Testis (tissue), 3 donors: ENCODE data around the gene P2RY6. TPM values are rescaled to one million over a fixed set of nuclear protein-coding genes. Genes with fewer than 3 reads are reported as not detected.

Experiments used
- DNase-seq: peaks from one replicate; pipeline ENCODE4 v3.0.0-alpha.2; 2019
- H3K27ac ChIP-seq, 2 donors: fragments of 200-600 bp; sonication (generic); one replicate each; pipeline ENCODE4 v1.5.1; 2019
- H3K27me3 ChIP-seq: fragments of 200-600 bp; sonication (generic); one replicate; pipeline ENCODE4 v1.5.1; 2019
- H3K36me3 ChIP-seq: fragments of 200-600 bp; sonication (generic); one replicate; pipeline ENCODE4 v1.5.1; 2017; ENCODE audit warnings: low read depth; ENCODE audit errors: missing control alignments
- H3K4me1 ChIP-seq: fragments of 200-600 bp; sonication (generic); one replicate; pipeline ENCODE4 v1.5.1; 2019
- H3K4me3 ChIP-seq, 2 donors: fragments of 200-600 bp; sonication (generic); one replicate each; pipeline ENCODE4 v1.5.1; 2017 to 2019
- H3K9me3 ChIP-seq: fragments of 200-600 bp; sonication (generic); one replicate; pipeline ENCODE4 v1.5.1; 2017
- CTCF ChIP-seq, 3 experiments: fragments of 450-650 bp in 2 of 3; fragments of 200-600 bp in 1 of 3; sonication (generic) in 1 of 3; IDR thresholded peaks; one replicate each; pipeline ENCODE4 v1.5.1; 2016 to 2019; ENCODE audit warnings: antibody characterized with exemption in 3 of 3, mild to moderate bottlenecking in 2 of 3, moderate library complexity in 1 of 3
- POLR2A ChIP-seq: fragments of 450-650 bp; IDR thresholded peaks from one replicate; pipeline ENCODE4 v1.6.1; 2017; ENCODE audit warnings: antibody characterized with exemption, mild to moderate bottlenecking, moderate library complexity
- WGBS, 2 donors: methylation state at CpG; one replicate each; pipeline ENCODE4 v1.1.5; 2018; 5-methylcytosine and 5-hydroxymethylcytosine counted together
- intact Hi-C: fragments of 100-400 bp; cut with DNase I; formaldehyde crosslinking; loops from one replicate; pipeline ENCODE4 v1.15.1; 2023; ENCODE audit warnings: low total_unique reads
- polyA plus RNA-seq: library from polyadenylated mRNA; stranded (reverse); fragments of 350-450 nt; fragmentation: Illumina TruSeq; extraction: RNeasy Lipid Tissue Mini Kit (QIAGEN cat#74804); gene quantifications from one replicate; pipeline ENCODE4 v1.2.3, GENCODE V29; 2014; ENCODE audit warnings: low read depth, low replicate concordance; ENCODE audit not compliant: insufficient read depth
- total RNA-seq, 2 donors: library from RNA; depleted of rRNA; stranded (reverse); fragments of >200 nt; gene quantifications; one replicate each; pipeline ENCODE4 v1.2.3, GENCODE V29; 2016

P2RY6 gene
- total and polyA plus RNA-seq, 3 donors from 2014 or later, result 0.25 to 2.7 (median 0.47) TPM

GRCh38 chr11:73237471-73238290, 34.5 kb upstream of the P2RY6 start:
- intact Hi-C loops, result no loop called here
- no peaks in the 10 kb centered on the region for H3K36me3 ChIP-seq
- no peaks in the 10 kb centered on the region for H3K27me3 ChIP-seq
- H3K4me3 ChIP-seq, result no peak overlapping the region
- 70 to 88% methylated on average over 4 to 10 of the region's 10 CpGs for WGBS, 2 donors
- DNase-seq, result no peak
- H3K9me3 ChIP-seq, result no peaks in the 10 kb centered on the region
- no peak overlapping the region for H3K27ac ChIP-seq
- TF ChIP-seq CTCF (IDR thresholded peaks at IDR 0.05) (no peak), POLR2A (no peak)
- peaks cover 7% of the 10 kb centered on the region for H3K4me1 ChIP-seq

GRCh38 chr11:73239111-73239521, 33.0 kb upstream of the P2RY6 start:
- no peak overlapping the region for H3K27ac ChIP-seq
- no peak overlapping the region for H3K4me3 ChIP-seq
- TF ChIP-seq POLR2A, result no peak
- no peak for TF ChIP-seq CTCF (IDR thresholded peaks at IDR 0.05)
- H3K36me3 ChIP-seq, result no peaks in the 10 kb centered on the region
- WGBS, 2 donors, result 82 to 84% methylated on average over 4 to 6 of the region's 6 CpGs
- intact Hi-C loops, result no loop called here
- H3K9me3 ChIP-seq, result no peaks in the 10 kb centered on the region
- no peak for DNase-seq
- peaks cover 7% of the 10 kb centered on the region for H3K4me1 ChIP-seq
- no peaks in the 10 kb centered on the region for H3K27me3 ChIP-seq

- peaks cover 7% of the 10 kb centered on the region for H3K4me1 ChIP-seq
- no peak overlapping the region for H3K4me3 ChIP-seq
- H3K9me3 ChIP-seq, result no peaks in the 10 kb centered on the region
- no peaks in the 10 kb centered on the region for H3K36me3 ChIP-seq
- DNase-seq, result no peak
- no peak overlapping the region for H3K27ac ChIP-seq
- no peaks in the 10 kb centered on the region for H3K27me3 ChIP-seq
- intact Hi-C loops, result no loop called here
- WGBS, 2 donors, result 65 to 84% methylated on average over 5 to 7 of the region's 7 CpGs
- TF ChIP-seq POLR2A (no peak), CTCF (IDR thresholded peaks at IDR 0.05) (no peak)
These were observed 32.5 kb upstream of the P2RY6 start for GRCh38 chr11:73239571-73240189.

- H3K27ac ChIP-seq, result no peak overlapping the region
- DNase-seq, result no peak
- no peaks in the 10 kb centered on the region for H3K27me3 ChIP-seq
- H3K9me3 ChIP-seq, result no peaks in the 10 kb centered on the region
- H3K4me3 ChIP-seq, result no peak overlapping the region
- TF ChIP-seq POLR2A, result no peak
- TF ChIP-seq CTCF (IDR thresholded peaks at IDR 0.05), result no peak
- intact Hi-C loops, result no loop called here
- peaks cover 7% of the 10 kb centered on the region for H3K4me1 ChIP-seq
- no peaks in the 10 kb centered on the region for H3K36me3 ChIP-seq
- WGBS, 2 donors, result 35 to 47% methylated on average over 4 of the region's 4 CpGs
These were observed 31.9 kb upstream of the P2RY6 start for GRCh38 chr11:73240190-73240781.
